ENCODE data around the gene PRKAG2.
"Not testable (repeated sequence)": the region's sequence is repeated elsewhere in the genome, so short reads cannot be mapped to it uniquely, and the experiment has no call there.

PRKAG2 gene

GRCh38 chr7:151590071-151590849 lies 286.7 kb downstream of the PRKAG2 start:
- DNase-seq (ENCODE audit: low spot score): no peak

- no peak for DNase-seq (ENCODE audit: low spot score)
Measured at GRCh38 chr7:151588982-151589381, 287.9 kb downstream of the PRKAG2 start.

- DNase-seq (ENCODE audit: low spot score): no peak
Measured at GRCh38 chr7:151586531-151587260, 290.2 kb downstream of the PRKAG2 start.

GRCh38 chr7:151585744-151586393 lies 291.0 kb downstream of the PRKAG2 start:
- no peak for DNase-seq (ENCODE audit: low spot score)

- no peak for DNase-seq (ENCODE audit: low spot score)
Measured at GRCh38 chr7:151581741-151582140, 295.2 kb downstream of the PRKAG2 start.

- no peak for DNase-seq (ENCODE audit: low spot score)
Measured at GRCh38 chr7:151579644-151580043, 297.3 kb downstream of the PRKAG2 start.

GRCh38 chr7:151575410-151575809 lies 301.5 kb downstream of the PRKAG2 start:
- no peak for DNase-seq (ENCODE audit: low spot score)

- not testable (repeated sequence) for DNase-seq (ENCODE audit: low spot score)
Measured at GRCh38 chr7:151573046-151573445, 303.9 kb downstream of the PRKAG2 start.

GRCh38 chr7:151572136-151572535 lies 304.8 kb downstream of the PRKAG2 start:
- DNase-seq (ENCODE audit: low spot score): no peak

- no peak for DNase-seq (ENCODE audit: low spot score)
Measured at GRCh38 chr7:151571471-151571870, 305.4 kb downstream of the PRKAG2 start.

GRCh38 chr7:151570366-151570915 lies 306.5 kb downstream of the PRKAG2 start:
- no peak for DNase-seq (ENCODE audit: low spot score)

- no peak for DNase-seq (ENCODE audit: low spot score)
Measured at GRCh38 chr7:151568956-151569940, 307.7 kb downstream of the PRKAG2 start.

- DNase-seq (ENCODE audit: low spot score): no peak
Measured at GRCh38 chr7:151566897-151567320, 310.0 kb downstream of the PRKAG2 start.

- no peak for DNase-seq (ENCODE audit: low spot score)
Measured at GRCh38 chr7:151565541-151565940, 311.4 kb downstream of the PRKAG2 start.

GRCh38 chr7:151560243-151560642 lies 316.7 kb downstream of the PRKAG2 start:
- DNase-seq (ENCODE audit: low spot score): no peak

- no peak for DNase-seq (ENCODE audit: low spot score)
Measured at GRCh38 chr7:151559557-151560183, 317.2 kb downstream of the PRKAG2 start.

GRCh38 chr7:151558575-151558974 lies 318.3 kb downstream of the PRKAG2 start:
- DNase-seq (ENCODE audit: low spot score): no peak

- no peak for DNase-seq (ENCODE audit: low spot score)
Measured at GRCh38 chr7:151556592-151556991, 320.3 kb downstream of the PRKAG2 start.

GRCh38 chr7:151553356-151553755 lies 323.6 kb downstream of the PRKAG2 start:
- DNase-seq (ENCODE audit: low spot score): no peak

GRCh38 chr7:151552352-151553028 lies 324.4 kb downstream of the PRKAG2 start:
- no peak for DNase-seq (ENCODE audit: low spot score)

All from activated CD4-positive, alpha-beta T cell treated with anti-CD3 and anti-CD28 coated beads, Interleukin-2, Interleukin-4, amounts not matched to agents 100 ng/mL and 50 ng/mL, durations not matched to agents 16 hours and 8 hours (primary cell).